Peyer's patch (tissue), 4 donors: ENCODE results near the gene GPC6.

ENCODE experiments used
- CTCF ChIP-seq, 6 experiments: fragments of 450-650 bp in 4 of 6; fragments of 200-600 bp in 2 of 6; sonication (generic) in 1 of 6; IDR thresholded peaks; one replicate each; pipeline ENCODE4 v1.5.1; 2017 to 2019; ENCODE audit warnings: antibody characterized with exemption in 6 of 6, mild to moderate bottlenecking in 3 of 6, moderate library complexity in 1 of 6
- POLR2A ChIP-seq, 2 donors: fragments of 450-650 bp; IDR thresholded peaks; one replicate each; pipeline ENCODE4 v1.5.1; 2017; ENCODE audit warnings: antibody characterized with exemption in 2 of 2, mild to moderate bottlenecking in 2 of 2, moderate library complexity in 2 of 2

DNA sequence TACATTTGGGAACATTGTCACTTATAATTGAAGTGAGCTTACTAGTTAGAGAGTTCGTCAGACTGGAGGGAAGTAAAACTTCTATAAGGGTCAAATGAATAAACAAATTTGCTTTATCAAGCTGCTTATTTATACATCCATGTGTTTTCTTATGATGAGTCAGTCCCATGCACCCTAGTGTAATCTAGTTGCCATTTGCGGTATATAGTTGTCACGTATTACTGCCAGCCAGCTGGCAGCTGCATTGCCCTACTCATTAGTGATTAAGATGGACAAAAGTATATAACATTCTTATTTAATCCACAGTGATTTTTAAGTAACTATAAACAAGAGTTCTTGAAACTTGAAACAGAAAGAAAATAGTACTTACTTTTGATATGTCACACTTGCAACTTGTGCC, 182.4 kb downstream of the GPC6 start:
- TF ChIP-seq CTCF (IDR thresholded peaks at IDR 0.05) (no peak), POLR2A (IDR thresholded peaks at IDR 0.05) (no peak)
